ENCODE results near the gene LHPP.

DNA sequence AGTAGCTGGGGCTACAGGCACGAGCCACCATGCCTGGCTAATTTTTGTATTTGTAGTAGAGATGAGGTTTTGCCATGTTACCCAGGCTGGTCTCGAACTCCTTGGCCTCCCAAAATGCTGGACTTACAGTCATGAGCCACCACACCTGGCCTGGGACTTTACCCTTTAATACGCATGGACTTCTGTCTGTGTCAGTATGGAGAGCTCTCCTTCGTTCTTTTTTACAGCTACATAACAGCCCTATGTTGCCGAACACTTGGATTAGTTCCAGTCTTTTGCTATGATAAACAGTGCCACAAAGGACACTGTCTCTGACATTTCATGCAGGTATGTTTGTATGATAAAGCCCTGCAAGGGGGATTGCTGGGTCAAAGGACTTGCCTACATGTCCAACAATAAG is 32.0 kb upstream of the LHPP start:
- TF ChIP-seq POLR2A (IDR thresholded peaks at IDR 0.05) (no peak), CTCF (IDR thresholded peaks at IDR 0.05) (no peak)

Data from Peyer's patch (tissue), 4 donors.